ENCODE results near the gene CCDC192. TPM values are rescaled to one million over a fixed set of nuclear protein-coding genes. Genes with fewer than 3 reads are reported as not detected.
A peak's percentile ranks its signal among the peaks of the same experiment; 100 is the strongest.

Gene CCDC192
- total RNA-seq, 6 experiments from 2014 or later = not detected

- H3K27me3 ChIP-seq = no peaks in the 10 kb centered on the region
- ATAC-seq = peak in 1 of 4 donors; percentile 30
- no peaks in the 10 kb centered on the region for H3K4me1 ChIP-seq
- TF ChIP-seq CTCF (IDR thresholded peaks at IDR 0.05) (no peak), POLR2A (IDR thresholded peaks at IDR 0.05) (no peak)
- no peak overlapping the region for H3K27ac ChIP-seq
- 62% methylated on average over 2 of the region's 2 CpGs for WGBS (ENCODE audit: insufficient coverage, low coverage, low lambda C conversion rate, missing lambda C conversion rate)
- no peak overlapping the region for H3K4me3 ChIP-seq
- no peaks in the 10 kb centered on the region for H3K36me3 ChIP-seq
- DNase-seq = no peak
- intact Hi-C loops (cut with DNase I) = no loop called here
- H3K9me3 ChIP-seq = no peaks in the 10 kb centered on the region
Measured at GRCh38 chr5:127766676-127767335, 63.6 kb downstream of the CCDC192 start.

- no peak overlapping the region for H3K27ac ChIP-seq
- no peaks in the 10 kb centered on the region for H3K4me1 ChIP-seq
- no peaks in the 10 kb centered on the region for H3K9me3 ChIP-seq
- H3K27me3 ChIP-seq = no peaks in the 10 kb centered on the region
- TF ChIP-seq CTCF (IDR thresholded peaks at IDR 0.05) = no peak
- no peak overlapping the region for H3K4me3 ChIP-seq
- ATAC-seq (no peak), DNase-seq (no peak)
- H3K36me3 ChIP-seq = no peaks in the 10 kb centered on the region
- intact Hi-C loops (cut with DNase I) = no loop called here
Measured at GRCh38 chr5:127769386-127769785, 66.2 kb downstream of the CCDC192 start.

GRCh38 chr5:127770272-127770671 is 67.1 kb downstream of the CCDC192 start:
- ATAC-seq = no peak
- no peak for DNase-seq
- no peaks in the 10 kb centered on the region for H3K36me3 ChIP-seq
- H3K4me3 ChIP-seq = no peak overlapping the region
- intact Hi-C loops (cut with DNase I) = no loop called here
- H3K9me3 ChIP-seq = no peaks in the 10 kb centered on the region
- no peaks in the 10 kb centered on the region for H3K4me1 ChIP-seq
- TF ChIP-seq POLR2A (IDR thresholded peaks at IDR 0.05) = no peak
- TF ChIP-seq CTCF (IDR thresholded peaks at IDR 0.05) = no peak
- no peaks in the 10 kb centered on the region for H3K27me3 ChIP-seq
- no peak overlapping the region for H3K27ac ChIP-seq

- Histone ChIP-seq H3K4me3 (no peak overlapping the region), H3K4me1 (no peaks in the 10 kb centered on the region), H3K27me3 (no peaks in the 10 kb centered on the region), H3K36me3 (no peaks in the 10 kb centered on the region), H3K27ac (no peak overlapping the region), H3K9me3 (no peaks in the 10 kb centered on the region)
- 36% methylated on average over 1 of the region's 1 CpG for WGBS (ENCODE audit: insufficient coverage, low coverage, low lambda C conversion rate, missing lambda C conversion rate)
- intact Hi-C loops (cut with DNase I) = no loop called here
- no peak for ATAC-seq
- no peak for DNase-seq
- no peak for TF ChIP-seq POLR2A (IDR thresholded peaks at IDR 0.05)
- TF ChIP-seq CTCF (IDR thresholded peaks at IDR 0.05) = no peak
Measured at GRCh38 chr5:127772531-127772930, 69.3 kb downstream of the CCDC192 start.

- Histone ChIP-seq H3K4me1 (no peaks in the 10 kb centered on the region), H3K27ac (no peak overlapping the region), H3K27me3 (no peaks in the 10 kb centered on the region), H3K4me3 (no peak overlapping the region), H3K36me3 (no peaks in the 10 kb centered on the region), H3K9me3 (no peaks in the 10 kb centered on the region)
- WGBS (ENCODE audit: insufficient coverage, low coverage, low lambda C conversion rate, missing lambda C conversion rate) = 67% methylated on average over 2 of the region's 2 CpGs
- intact Hi-C loops (cut with DNase I) = no loop called here
- TF ChIP-seq POLR2A (IDR thresholded peaks at IDR 0.05) (no peak), CTCF (IDR thresholded peaks at IDR 0.05) (no peak)
- DNase-seq (no peak), ATAC-seq (no peak)
Measured at GRCh38 chr5:127774221-127774620, 71.0 kb downstream of the CCDC192 start.
